Stimulated activated CD8-positive, alpha-beta memory T cell treated with anti-CD3 and anti-CD28 coated beads, Interleukin-7, amount 100 ng/mL, for 48 hours (primary cell): ENCODE data around the gene CSAG2.

Source experiments
- DNase-seq, 2 donors: peaks; one replicate each; pipeline ENCODE4 v3.0.0-alpha.2; 2020; ENCODE audit warnings: low read depth in 1 of 2; ENCODE audit errors: extremely low read depth in 1 of 2

The CSAG2 gene

DNA sequence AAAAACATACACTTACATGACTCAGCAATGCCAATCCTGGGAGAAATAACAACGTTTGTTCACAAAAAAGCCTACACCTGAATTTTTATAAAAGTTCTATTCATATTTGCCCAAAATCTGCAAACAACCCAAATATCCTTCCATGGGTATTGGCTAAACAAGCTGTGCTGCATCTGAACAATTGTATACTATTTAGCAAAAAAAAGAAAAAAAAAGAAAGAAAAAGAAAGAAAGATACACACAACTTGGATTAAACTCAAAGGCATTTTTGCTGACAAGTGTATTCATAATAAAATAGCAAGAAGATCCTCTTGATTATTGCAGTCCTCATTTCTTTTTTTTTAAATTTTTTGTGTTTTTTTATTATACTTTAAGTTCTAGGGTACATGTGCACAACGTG, 34.9 kb downstream of the CSAG2 start:
- no peak for DNase-seq

DNA sequence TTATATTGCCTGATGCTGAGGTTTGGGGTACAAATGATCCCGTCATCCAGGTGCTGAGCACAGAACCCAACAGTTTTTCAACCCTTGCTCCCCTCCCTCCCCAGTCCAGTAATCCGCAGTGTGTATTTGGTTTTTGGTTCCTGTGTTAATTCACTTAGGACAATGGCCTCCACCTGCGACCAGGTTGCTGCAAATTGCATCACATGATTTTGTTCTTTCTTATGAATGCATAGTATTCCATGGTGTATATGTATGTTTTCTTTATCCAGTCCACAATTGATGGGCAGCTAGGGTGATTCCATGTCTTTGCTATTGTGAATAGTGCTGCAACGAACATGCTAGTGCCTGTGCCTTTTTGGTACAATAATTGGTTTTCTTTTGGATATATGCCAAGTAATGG, 46.0 kb downstream of the CSAG2 start:
- DNase-seq = no peak

DNA sequence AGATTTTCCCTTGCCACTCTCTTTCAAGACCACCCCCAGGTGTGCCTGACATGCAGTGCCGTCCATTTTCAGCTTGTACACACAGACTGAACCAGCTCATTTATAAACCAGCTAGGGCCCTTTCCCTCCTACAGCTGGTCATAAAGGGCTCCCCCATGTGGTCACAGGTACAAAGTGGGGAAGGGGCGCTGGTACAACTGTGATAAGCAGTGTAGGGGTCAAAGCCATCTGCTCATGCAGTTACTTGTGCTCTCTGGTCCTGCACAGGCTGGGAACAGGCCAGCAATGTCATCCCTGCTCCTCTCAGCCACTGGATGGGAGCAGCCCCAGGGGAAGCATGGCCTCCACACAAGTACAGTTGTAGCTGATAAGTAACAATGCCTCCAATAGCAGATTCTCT, 50.8 kb downstream of the CSAG2 start:
- no peak for DNase-seq
